Adrenal gland (tissue), 12 donors: ENCODE results near the gene OR56B1. TPM values are rescaled to one million over a fixed set of nuclear protein-coding genes. Genes with fewer than 3 reads are reported as not detected.

Experiments used
- DNase-seq, 7 donors: peaks; one replicate each; pipeline ENCODE4 v3.0.0-alpha.2; 2019 to 2020
- H3K27ac ChIP-seq, 5 donors: fragments of 200-600 bp; sonication (generic) in 4 of 5; 1 replicate in 3 of 5; 2 replicates in 2 of 5; pipeline versions ENCODE4 v1.5.1 to v1.8.0; 2016 to 2020; ENCODE audit warnings: mild to moderate bottlenecking in 1 of 5
- H3K27me3 ChIP-seq: fragments of 200-600 bp; 2 replicates; pipeline ENCODE4 v1.8.0; 2021
- H3K36me3 ChIP-seq, 2 donors: fragments of 200-600 bp; replicated peaks in 1 of 2; 1 replicate in 1 of 2; 2 replicates in 1 of 2; pipeline versions ENCODE4 v1.5.1 to v1.8.0; 2018 to 2022
- H3K4me1 ChIP-seq, 2 donors: fragments of 200-600 bp; replicated peaks in 1 of 2; 1 replicate in 1 of 2; 2 replicates in 1 of 2; pipeline versions ENCODE4 v1.5.1 to v1.8.0; 2018 to 2021
- H3K4me3 ChIP-seq, 4 donors: fragments of 200-600 bp; sonication (generic) in 3 of 4; one replicate each; pipeline ENCODE4 v1.5.1; 2016 to 2018
- H3K9me3 ChIP-seq, 3 donors: fragments of 200-600 bp; sonication (generic) in 1 of 3; replicated peaks in 1 of 3; 1 replicate in 2 of 3; 2 replicates in 1 of 3; pipeline versions ENCODE4 v1.5.1 to v1.8.0; 2016 to 2021
- POLR2A ChIP-seq, 2 donors: fragments of 450-650 bp; IDR thresholded peaks; one replicate each; pipeline ENCODE4 v1.6.1; 2017; ENCODE audit warnings: antibody characterized with exemption in 2 of 2, mild to moderate bottlenecking in 2 of 2, moderate library complexity in 1 of 2
- WGBS, 4 donors: extraction: QIAGEN DNeasy Blood & Tissue Kit in 2 of 4; methylation state at CpG; one replicate each; pipeline versions ENCODE4 v1.1.5 to v1.1.7; 2013 to 2017; 5-methylcytosine and 5-hydroxymethylcytosine counted together
- intact Hi-C, 2 donors: fragments of 100-400 bp; cut with DNase I; formaldehyde crosslinking; loops; one replicate each; pipeline versions ENCODE4 v1.14.1 to v1.15.0; 2022 to 2023
- polyA plus RNA-seq, 3 donors: library from polyadenylated mRNA; stranded (reverse); fragments of 200-250 nt in 2 of 3; fragments of 350-450 nt in 1 of 3; fragmentation: Illumina TruSeq in 1 of 3; extraction: RNeasy Lipid Tissue Mini Kit (QIAGEN cat#74804) in 1 of 3; gene quantifications; one replicate each; pipeline ENCODE4 v1.2.3, GENCODE V29; 2013 to 2014
- total RNA-seq, 9 donors: library from RNA; depleted of rRNA in 4 of 9; stranded (reverse); fragments of >200 nt in 4 of 9; fragments of 120-200 nt in 1 of 9; fragmentation: NEBNext Ultra II Directional in 1 of 9; extraction: Animal tissue kit (Norgen Biotek cat#: 25700) in 1 of 9; gene quantifications; one replicate each; pipeline versions ENCODE4 v1.1.0 to v1.2.4, GENCODE V29; 2013 to 2023
- TF ChIP-seq, protein P1 (sequence below), 6 experiments: fragments of 450-650 bp in 4 of 6; fragments of 200-600 bp in 2 of 6; sonication (generic) in 1 of 6; IDR thresholded peaks; 1 replicate in 5 of 6; 2 replicates in 1 of 6; pipeline versions ENCODE4 v1.5.1 to v1.8.0; 2016 to 2021; ENCODE audit warnings: antibody characterized with exemption in 6 of 6, mild to moderate bottlenecking in 2 of 6, moderate library complexity in 1 of 6
- donor health status: healthy with polysubstance abuse.
- donor health status: Bipolar disorder and iron deficiency.
- donor health status: DM: yes; HTN: yes; CAD: no.
- donor health status: DM: no; HTN: no; CAD: no.
- donor health status: DM: no; HTN: no; CAD: no.
- donor health status: DM: yes; HTN: yes; CAD: no.

OR56B1 gene
- total and polyA plus RNA-seq, 12 donors: not detected

DNA sequence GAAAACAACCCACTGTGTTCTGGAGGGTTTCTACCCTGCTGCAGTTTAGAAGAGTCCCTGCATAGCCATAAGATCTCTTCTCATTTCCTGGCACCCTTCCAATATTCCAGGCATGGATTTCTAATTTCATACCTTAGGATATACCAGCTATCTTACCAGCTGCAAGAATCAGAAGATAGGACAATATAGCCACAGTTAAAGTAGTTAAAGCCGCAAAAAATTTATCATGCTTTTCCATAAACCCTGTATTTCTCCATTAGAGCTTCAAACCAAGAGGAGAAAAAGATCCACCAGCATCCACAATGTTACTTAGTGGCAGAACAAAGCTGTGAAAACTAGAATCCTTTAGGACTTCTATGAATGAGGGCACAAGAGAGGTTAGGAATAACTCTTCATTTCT lies 8.6 kb upstream of the OR56B1 start:
- intact Hi-C loops: no loop called here
- H3K9me3 ChIP-seq: no peaks in the 10 kb centered on the region
- no peak overlapping the region for H3K27ac ChIP-seq
- DNase-seq: no peak
- H3K4me1 ChIP-seq: no peaks in the 10 kb centered on the region
- H3K4me3 ChIP-seq: no peak overlapping the region
- no peaks in the 10 kb centered on the region for H3K36me3 ChIP-seq
- no peaks in the 10 kb centered on the region for H3K27me3 ChIP-seq
- WGBS, 4 donors: 76 to 85% (median 82%) methylated on average over 1 of the region's 1 CpG
- TF ChIP-seq POLR2A (IDR thresholded peaks at IDR 0.05): no peak
- TF ChIP-seq, protein P1, sequence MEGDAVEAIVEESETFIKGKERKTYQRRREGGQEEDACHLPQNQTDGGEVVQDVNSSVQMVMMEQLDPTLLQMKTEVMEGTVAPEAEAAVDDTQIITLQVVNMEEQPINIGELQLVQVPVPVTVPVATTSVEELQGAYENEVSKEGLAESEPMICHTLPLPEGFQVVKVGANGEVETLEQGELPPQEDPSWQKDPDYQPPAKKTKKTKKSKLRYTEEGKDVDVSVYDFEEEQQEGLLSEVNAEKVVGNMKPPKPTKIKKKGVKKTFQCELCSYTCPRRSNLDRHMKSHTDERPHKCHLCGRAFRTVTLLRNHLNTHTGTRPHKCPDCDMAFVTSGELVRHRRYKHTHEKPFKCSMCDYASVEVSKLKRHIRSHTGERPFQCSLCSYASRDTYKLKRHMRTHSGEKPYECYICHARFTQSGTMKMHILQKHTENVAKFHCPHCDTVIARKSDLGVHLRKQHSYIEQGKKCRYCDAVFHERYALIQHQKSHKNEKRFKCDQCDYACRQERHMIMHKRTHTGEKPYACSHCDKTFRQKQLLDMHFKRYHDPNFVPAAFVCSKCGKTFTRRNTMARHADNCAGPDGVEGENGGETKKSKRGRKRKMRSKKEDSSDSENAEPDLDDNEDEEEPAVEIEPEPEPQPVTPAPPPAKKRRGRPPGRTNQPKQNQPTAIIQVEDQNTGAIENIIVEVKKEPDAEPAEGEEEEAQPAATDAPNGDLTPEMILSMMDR (IDR thresholded peaks at IDR 0.05): no peak

DNA sequence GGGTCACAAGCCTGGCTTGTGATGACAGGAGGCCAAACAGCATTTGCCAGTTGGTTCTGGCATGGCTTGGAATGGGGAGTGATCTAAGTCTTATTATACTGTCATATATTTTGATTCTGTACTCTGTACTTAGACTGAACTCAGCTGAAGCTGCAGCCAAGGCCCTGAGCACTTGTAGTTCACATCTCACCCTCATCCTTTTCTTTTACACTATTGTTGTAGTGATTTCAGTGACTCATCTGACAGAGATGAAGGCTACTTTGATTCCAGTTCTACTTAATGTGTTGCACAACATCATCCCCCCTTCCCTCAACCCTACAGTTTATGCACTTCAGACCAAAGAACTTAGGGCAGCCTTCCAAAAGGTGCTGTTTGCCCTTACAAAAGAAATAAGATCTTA lies 843 bp downstream of the OR56B1 start:
- DNase-seq: no peak
- no peak overlapping the region for H3K27ac ChIP-seq
- H3K4me3 ChIP-seq: no peak overlapping the region
- H3K9me3 ChIP-seq: no peaks in the 10 kb centered on the region
- no peaks in the 10 kb centered on the region for H3K27me3 ChIP-seq
- no peaks in the 10 kb centered on the region for H3K36me3 ChIP-seq
- no peaks in the 10 kb centered on the region for H3K4me1 ChIP-seq
- no peak for TF ChIP-seq POLR2A (IDR thresholded peaks at IDR 0.05)
- TF ChIP-seq, protein P1 (IDR thresholded peaks at IDR 0.05): no peak
- intact Hi-C loops: no loop called here

DNA sequence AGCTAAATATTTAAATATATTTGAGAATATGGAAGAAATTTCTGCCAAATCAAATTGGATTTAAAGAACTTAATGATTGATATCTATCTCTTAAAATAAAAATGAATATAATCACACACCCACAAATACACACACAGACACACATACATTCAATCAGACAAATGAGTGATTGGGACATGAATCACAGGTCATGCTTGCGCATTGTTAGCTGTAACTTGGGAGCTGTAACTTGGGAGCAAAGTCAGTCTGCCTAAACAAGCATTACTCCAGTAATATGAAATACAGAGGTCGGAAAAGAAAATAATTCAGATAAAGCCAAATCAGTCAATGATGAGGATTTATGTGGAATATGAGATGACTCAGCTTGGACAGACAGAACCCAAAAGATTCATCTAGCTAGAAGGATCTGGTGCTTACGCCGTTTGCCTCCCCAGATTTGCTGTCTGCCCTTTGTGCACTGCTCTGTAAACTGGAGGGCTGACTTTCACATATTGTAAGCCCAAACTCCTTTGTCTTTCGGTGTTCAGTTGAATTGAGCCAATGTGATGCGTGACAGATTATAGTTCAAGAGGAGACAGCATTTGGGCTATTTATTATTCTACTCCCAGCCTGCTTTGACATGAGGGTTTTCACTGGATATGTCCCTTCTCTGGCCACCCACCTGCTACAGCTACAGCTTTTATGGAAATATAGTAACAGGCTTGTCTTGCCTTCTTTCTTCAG lies 1.6 kb downstream of the OR56B1 start:
- intact Hi-C loops: no loop called here

DNA sequence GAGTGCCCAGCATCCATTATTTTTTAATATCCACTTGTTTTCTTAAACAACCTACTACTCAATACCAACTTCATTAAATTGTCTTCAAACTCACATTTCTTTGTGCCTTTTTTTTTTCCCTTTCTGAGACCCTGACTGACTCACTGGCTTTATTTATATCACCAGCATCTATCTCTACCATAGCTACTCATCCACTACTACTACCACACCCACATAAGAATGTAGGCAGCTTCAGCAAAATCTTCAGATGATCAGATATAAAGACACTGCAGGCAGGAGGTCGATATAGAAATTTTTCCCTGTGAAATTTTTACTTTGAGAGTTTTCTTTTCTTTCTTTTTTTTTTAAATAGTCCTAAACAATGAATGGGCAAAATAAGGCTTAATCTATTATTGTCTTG lies 2.2 kb downstream of the OR56B1 start:
- 44 to 64% (median 51%) methylated on average over 1 of the region's 1 CpG for WGBS, 4 donors
- no peak for DNase-seq
- Histone ChIP-seq H3K27ac (no peak overlapping the region), H3K36me3 (no peaks in the 10 kb centered on the region), H3K4me1 (no peaks in the 10 kb centered on the region), H3K9me3 (peaks cover 0 to 1% (median 0%) of the 10 kb centered on the region in 3 donors), H3K4me3 (no peak overlapping the region), H3K27me3 (no peaks in the 10 kb centered on the region)
- intact Hi-C loops: no loop called here
- TF ChIP-seq, protein P1 (IDR thresholded peaks at IDR 0.05): no peak
- TF ChIP-seq POLR2A (IDR thresholded peaks at IDR 0.05): no peak

More for the DNA sequence above, 1.6 kb downstream of the OR56B1 start:
- WGBS, 4 donors: 58 to 71% (median 65%) methylated on average over 6 of the region's 6 CpGs
- no peak for TF ChIP-seq POLR2A (IDR thresholded peaks at IDR 0.05)
- TF ChIP-seq, protein P1 (IDR thresholded peaks at IDR 0.05): no peak
- no peak for DNase-seq
- H3K4me1 ChIP-seq: no peaks in the 10 kb centered on the region
- no peak overlapping the region for H3K4me3 ChIP-seq
- H3K9me3 ChIP-seq: no peaks in the 10 kb centered on the region
- no peaks in the 10 kb centered on the region for H3K27me3 ChIP-seq
- no peaks in the 10 kb centered on the region for H3K36me3 ChIP-seq
- H3K27ac ChIP-seq: no peak overlapping the region
